Measurements from ENCODE around the gene DNAH11.
"Not testable (repeated sequence)": the region's sequence is repeated elsewhere in the genome, so short reads cannot be mapped to it uniquely, and the experiment has no call there.

The DNAH11 gene

GRCh38 chr7:21542891-21543527, at the start of gene DNAH11:
Gene DNAH11 (plus strand): TSS chr7:21543039. CDS start chr7:21543246, 207 bp downstream.
- DNase-seq (ENCODE audit: low read depth): no peak

DNA sequence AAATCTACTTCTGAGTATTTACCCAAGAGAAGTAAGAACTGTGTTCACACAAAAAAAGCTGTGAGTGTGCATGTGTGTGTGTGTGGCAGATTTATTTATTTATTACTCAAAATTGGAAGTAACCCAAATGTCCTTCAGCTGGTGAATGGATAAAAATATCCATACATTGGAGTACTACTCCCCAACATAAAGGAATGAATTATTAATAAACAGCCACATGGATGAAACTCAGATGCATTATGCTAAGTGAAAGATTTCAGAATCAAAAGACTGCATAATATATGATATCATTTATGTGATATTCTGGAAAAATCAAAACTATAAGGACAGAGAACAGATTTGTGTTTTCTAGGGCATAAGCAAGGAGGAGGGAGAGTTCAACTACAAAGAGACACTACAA, 47.1 kb upstream of the DNAH11 start:
- no peak for DNase-seq (ENCODE audit: low read depth)

DNA sequence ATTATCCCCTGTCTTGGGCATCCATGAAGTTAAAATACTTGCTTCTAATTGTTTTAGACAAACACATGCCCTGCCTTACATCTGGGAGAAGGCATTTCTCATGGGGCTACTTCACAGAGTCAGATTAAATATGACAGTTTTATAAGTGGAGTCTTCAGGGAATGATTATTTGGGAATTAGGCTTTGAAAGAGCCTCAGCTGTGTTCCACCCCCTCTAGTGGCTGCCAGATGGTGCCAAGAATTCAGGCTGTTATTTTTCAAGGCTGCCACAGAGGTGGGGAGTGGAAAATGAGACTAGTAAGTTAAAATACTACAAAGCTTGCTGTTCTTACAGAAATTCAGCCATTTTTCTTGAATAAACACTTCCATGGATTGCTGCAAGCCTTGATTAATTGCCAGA, 45.8 kb upstream of the DNAH11 start:
- DNase-seq (ENCODE audit: low read depth): no peak

DNA sequence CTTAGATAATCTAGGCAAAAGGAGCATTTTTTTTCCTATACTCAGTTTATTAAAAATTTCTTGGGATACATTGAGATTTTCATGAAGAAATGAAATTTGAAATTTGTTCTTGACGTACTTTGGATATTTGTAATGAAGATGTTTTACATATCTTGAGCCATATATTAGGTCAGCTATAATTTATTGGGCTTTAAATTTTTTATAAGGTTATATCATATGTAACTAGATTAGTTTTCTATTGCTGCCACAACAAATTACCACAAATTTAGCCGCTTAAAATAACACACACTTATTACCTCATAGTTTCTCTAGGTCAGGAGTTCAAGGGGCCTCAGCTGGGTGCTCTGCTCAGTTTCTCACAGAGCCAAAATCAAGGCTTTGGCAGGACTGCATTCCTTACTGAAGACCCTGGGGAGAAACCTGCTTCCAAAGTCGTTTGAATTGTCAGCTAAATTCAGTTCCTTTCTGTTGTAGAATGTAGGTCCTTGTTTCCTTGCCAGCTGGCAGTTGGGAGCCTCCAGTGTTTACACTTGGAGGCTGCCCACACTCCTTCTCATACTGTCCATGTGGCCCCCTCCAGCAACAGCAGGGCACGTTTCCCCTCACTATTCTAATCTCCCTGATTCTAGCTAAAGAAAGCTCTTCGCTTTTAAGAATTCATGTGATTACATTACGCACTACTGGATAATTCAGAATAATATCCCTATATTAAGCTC, 42.6 kb upstream of the DNAH11 start:
- DNase-seq (ENCODE audit: low read depth): no peak

DNA sequence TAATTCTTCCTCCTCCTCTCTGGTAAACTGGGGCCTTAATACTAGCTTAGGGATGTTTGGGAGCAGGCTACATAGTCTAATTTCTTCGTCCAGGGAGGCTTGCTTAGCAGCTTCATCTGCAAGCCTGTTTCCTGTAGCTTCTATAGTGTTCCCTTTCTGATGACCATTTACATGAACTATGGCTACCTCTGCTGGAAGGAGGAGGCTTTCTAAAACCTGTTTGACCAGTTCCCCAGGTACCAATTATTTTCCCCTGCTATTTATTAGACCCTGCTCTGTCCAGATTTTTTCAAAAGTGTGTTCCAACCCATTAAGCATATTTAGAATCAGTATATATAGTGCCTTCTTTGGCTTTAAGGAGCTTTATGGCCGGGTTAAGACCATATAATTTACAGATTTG, 38.8 kb upstream of the DNAH11 start:
- DNase-seq (ENCODE audit: low read depth): no peak

DNA sequence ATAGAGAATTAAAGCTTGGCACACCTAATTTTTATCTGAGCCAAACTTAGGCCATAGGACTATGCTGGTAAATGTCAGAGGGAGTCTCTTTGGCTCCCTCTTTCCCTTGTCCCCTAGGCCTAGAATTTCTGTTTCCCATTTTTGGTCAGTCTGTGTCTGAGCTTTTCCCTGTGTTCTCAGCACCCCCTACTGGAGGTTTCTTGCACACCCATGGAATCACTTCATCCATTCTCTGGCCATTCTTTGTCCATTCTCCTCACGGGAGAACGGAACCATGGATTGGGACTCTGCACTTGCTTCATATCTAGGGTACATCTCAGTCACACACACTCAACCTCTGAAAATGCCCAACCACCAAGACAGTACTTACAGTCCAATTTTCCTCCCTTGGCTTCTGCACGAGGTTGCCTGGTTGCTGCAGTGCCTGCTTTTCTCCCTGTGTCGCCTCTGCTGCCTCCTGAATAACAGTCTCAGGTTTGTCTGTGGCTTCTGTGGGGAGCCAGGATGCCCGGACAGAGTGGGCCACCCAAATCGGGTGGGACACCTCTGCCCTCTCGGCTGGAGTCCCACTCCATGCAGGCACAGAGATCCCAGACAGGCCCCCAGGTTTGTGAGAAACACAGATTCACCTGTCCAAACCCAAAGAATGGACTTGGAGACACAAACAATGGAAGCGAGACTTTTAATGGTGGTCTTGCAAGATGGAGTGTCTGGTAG, 35.1 kb upstream of the DNAH11 start:
- no peak for DNase-seq (ENCODE audit: low read depth)

GRCh38 chr7:21508538-21508937, 34.3 kb upstream of the DNAH11 start:
- no peak for DNase-seq (ENCODE audit: low read depth)

GRCh38 chr7:21514062-21514461, 28.8 kb upstream of the DNAH11 start:
- no peak for DNase-seq (ENCODE audit: low read depth)

DNA sequence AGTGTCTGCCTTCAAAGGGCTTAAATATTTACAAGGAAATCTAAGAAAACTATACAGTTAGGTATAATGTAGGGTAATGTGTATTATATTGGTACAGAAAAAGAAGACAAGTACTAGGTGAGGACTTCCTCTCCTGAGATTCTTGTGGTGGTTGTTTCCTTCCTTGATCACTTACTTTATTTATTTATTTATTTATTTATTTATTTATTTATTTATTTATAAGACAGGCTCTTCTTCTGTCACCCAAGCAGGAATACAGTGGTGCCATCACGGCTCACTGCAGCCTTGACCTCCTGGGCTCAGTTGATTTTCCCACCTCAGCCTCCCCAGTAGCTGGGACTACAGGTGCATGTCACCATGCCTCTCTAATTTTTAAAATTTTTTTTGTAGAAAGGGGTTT, 18.2 kb upstream of the DNAH11 start:
- no peak for DNase-seq (ENCODE audit: low read depth)

GRCh38 chr7:21526007-21526406, 16.8 kb upstream of the DNAH11 start:
- DNase-seq (ENCODE audit: low read depth): no peak

DNA sequence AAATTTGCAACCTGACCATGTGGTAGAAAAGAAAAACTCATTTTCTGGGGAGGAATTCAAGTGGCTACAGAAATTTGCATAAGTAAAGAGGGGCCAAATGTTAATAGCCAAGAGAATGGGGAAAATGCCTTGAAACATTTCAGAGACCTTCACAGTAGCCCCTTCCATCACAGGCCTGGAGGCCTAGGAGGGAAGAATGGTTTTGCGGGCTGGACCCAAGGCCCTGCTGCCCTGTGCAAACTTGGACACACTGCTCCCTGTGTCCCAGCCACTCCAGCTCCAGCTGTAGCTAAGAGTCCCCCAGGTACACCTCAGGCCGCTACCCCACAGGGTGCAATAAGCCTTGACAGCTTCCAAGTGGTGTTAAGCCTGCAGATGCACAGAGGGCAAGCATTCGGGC, 16.4 kb upstream of the DNAH11 start:
- DNase-seq (ENCODE audit: low read depth): no peak

- DNase-seq (ENCODE audit: low read depth): not testable (repeated sequence)
These were observed 10.4 kb upstream of the DNAH11 start for GRCh38 chr7:21532485-21532884.

- not testable (repeated sequence) for DNase-seq (ENCODE audit: low read depth)
These were observed 9.2 kb upstream of the DNAH11 start for GRCh38 chr7:21533646-21534045.

- not testable (repeated sequence) for DNase-seq (ENCODE audit: low read depth)
These were observed 6.3 kb upstream of the DNAH11 start for GRCh38 chr7:21536445-21537118.

DNA sequence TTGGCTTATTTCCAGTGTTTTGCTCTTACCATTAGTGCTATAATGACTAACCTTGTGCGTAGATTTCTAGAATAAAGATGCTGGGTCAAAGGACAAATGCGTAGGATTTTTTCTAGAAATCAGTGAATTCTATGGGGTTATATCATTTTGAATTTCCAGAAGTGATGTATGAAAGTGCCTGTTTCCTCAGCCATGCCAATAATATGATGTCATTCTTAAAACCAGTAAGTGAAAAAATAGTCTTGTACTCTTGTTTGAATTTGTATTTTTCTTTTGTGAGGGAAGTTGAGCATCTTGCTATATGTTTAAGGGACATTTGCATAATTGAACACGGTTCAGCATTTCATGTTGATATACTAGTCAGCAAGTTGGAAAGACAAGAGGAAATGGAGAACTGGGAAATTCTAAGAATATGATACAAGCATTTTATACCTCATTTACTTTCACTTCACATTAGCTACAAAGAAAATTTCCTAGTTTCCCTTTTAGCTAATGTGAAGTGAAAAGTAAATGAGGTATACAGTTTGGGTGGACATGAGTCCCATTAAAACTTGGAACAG, 3.8 kb upstream of the DNAH11 start:
- no peak for DNase-seq (ENCODE audit: low read depth)

GRCh38 chr7:21543528-21544302, 876 bp downstream of the DNAH11 start:
- DNase-seq (ENCODE audit: low read depth): no peak

DNA sequence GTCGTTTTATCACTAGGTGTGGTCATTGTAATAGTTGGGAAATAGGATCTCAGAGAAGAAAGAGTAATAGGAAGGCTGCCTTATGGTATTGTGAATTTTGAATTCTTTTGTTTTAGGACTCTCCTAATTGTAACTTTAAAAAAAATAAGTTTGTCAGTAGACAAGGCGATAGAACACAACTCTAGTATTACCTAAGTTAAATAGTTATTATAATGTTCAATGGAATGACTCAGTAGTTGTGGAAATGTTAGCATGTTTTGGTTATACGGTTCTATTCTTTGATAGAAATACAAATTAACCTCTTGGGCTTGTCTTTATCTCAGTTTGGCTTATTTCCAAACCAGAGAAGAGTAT, 1.4 kb downstream of the DNAH11 start:
- DNase-seq (ENCODE audit: low read depth): no peak

DNA sequence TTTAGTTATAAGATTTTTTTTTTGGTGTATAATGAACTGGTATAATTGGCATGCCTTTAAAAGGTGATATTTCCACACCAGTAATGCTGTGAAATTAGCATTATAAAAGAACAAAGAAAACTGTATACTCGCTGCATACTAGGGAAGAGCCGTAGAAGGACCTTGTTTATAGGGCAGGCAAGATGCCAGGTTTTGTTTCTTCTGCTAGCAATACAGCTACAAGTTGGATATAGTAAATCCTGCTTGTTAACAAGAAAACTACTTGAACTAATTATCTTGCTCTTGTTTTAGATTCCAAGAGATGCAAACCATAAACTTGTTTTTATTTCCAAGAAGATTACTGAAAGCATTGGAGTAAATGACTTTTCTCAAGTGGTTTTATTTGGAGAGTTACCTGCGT, 1.9 kb downstream of the DNAH11 start:
- no peak for DNase-seq (ENCODE audit: low read depth)

GRCh38 chr7:21547501-21547900, 4.7 kb downstream of the DNAH11 start:
- no peak for DNase-seq (ENCODE audit: low read depth)

DNA sequence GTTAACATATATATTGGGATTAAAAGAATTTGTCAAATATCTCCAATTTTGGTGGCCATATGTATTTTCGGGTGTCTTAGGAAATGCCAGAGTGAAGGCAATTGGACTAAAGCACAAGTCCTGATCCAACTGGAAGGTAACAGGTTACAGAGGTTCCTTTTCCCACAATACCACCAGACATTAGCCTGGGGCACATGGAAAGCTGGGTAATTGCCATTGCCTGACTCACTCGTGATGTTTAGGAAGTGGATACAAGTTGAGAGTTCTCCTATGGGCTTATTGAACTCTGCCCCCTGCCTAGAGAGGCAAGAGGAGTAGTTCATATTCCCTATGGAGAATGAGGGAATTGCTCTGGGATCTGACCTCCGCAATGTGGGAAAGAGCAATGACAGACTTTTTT, 5.7 kb downstream of the DNAH11 start:
- no peak for DNase-seq (ENCODE audit: low read depth)

GRCh38 chr7:21550076-21550475, 7.2 kb downstream of the DNAH11 start:
- DNase-seq (ENCODE audit: low read depth): no peak
